Embryonic facial prominence (tissue), 1 donor: Measurements from ENCODE around the gene KSR1.
"Not testable (repeated sequence)": the region's sequence is repeated elsewhere in the genome, so short reads cannot be mapped to it uniquely, and the experiment has no call there.

Source experiments
- DNase-seq: peaks from one replicate; pipeline ENCODE4 v3.0.0-alpha.2; 2016; ENCODE audit errors: extremely low spot score

The KSR1 gene

DNA sequence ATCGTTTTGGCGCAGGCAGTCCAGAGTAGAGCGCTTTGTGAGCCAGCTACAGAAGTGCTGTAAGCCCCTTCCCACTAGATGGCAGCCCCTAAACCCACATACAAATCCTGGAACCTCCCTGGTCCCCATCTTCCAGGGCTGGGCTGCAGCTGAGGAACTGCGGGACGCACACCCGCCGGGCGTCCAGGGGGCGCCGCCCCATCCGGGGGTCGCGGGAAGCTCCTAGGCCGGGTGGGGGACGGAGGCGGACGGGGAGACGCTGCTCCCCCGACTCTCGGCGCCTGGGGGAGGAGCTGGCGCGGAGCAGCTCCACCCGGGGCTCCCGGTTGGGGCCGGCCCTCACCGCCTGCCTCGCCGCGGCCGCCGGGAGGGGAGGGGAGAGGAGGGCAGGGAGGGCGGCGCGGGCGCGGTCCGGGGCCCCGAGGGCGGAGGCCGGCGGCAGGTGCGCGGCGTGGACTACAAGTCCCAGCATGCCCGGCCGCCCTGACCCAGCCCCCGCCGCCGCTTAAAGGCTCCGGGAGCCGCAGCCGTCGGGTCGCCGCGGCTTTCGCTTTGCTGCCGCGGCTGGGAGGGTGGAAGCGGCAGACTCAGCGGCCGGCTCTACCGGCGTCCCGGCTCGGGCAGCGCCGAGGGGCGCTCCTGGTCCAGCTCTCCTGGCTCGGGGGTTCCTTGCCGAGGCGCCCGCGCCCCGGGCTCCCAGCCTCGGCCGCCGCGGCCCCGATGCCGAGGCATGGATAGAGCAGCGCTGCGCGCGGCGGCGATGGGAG, at the start of gene KSR1:
KSR1 (plus strand) TSS at position 535 of the 767 bp plus-strand sequence; CDS start at position 731, 196 bp downstream.
- peak; percentile 89 for DNase-seq

GRCh38 chr17:27407916-27408864, 48.1 kb upstream of the KSR1 start:
- no peak for DNase-seq

DNA sequence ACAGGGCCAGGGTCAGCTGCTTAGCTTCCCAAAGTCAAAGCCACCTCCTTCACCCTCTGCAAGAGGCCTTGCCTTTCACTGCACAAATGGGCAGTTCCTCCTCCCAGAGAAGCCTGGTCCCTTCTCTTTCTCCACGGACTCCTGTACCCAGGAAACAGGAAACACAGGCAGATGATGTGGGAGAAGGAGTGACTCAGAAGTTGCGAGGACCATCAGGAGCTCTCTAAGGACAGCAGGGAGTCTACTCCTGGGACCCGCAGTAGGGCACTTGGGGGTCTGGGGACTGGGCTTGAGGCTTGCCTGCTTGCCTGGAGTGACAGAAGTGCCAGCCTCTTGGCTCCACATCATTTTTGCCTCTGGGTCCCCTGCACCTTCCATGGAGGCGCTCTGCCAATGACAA, 47.4 kb upstream of the KSR1 start:
- DNase-seq: no peak

DNA sequence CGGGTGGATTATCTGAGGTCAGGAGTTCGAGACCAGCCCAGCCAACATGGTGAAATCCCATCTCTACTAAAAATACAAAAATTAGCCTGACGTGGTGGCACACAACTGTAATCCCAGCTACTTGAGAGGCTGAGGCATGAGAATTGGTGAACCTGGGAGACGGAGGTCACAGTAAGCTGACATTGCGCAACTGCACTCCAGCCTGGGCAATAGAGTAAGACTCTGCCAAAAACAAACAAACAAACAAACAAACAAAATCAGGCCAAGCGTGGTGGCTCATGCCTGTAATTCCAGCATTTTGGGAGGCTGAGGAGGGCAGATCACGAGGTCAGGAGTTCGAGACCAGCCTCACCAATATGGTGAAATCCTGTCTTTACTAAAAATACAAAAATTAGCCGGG, 44.1 kb upstream of the KSR1 start:
- not testable (repeated sequence) for DNase-seq

GRCh38 chr17:27413315-27413714, 42.9 kb upstream of the KSR1 start:
- DNase-seq: no peak

GRCh38 chr17:27413792-27414191, 42.5 kb upstream of the KSR1 start:
- no peak for DNase-seq

DNA sequence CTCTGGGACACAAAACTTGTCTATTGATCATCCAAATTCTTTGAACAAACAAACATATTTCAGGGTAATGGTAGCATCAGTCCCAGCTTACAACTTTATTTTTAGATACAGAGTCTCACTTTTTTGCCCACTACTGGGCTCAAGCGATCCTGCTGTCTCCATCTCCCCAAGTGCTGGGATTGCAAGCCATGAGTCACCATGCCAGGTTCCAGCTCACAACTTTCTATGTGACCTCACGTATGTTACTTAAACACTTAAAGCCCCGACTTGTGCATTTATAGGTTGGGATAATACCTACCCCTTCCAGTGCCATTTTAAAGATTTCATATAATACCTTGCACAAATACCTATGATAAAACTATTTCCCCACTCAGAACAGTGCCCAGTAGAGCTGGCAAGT, 42.0 kb upstream of the KSR1 start:
- DNase-seq: no peak

DNA sequence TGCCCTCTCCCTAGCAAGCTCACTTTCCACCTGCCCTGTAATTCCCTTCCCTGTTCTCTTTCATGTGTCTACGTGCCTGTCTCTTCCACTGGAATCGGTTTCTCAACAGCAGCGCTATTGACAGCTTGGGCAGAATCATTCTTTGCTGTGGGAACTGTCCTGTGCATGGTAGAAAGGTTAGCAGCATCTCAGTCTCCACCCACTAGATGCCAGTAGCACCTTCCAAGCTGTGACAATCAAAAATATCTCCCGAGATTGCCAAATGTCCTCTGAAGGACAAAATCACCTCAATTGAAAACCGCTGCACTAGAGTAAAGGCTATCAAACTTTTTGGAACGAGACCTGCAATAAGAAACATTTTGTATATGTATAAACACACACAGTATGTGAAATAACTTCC, 41.6 kb upstream of the KSR1 start:
- DNase-seq: no peak

GRCh38 chr17:27415120-27415795, 41.0 kb upstream of the KSR1 start:
- no peak for DNase-seq

DNA sequence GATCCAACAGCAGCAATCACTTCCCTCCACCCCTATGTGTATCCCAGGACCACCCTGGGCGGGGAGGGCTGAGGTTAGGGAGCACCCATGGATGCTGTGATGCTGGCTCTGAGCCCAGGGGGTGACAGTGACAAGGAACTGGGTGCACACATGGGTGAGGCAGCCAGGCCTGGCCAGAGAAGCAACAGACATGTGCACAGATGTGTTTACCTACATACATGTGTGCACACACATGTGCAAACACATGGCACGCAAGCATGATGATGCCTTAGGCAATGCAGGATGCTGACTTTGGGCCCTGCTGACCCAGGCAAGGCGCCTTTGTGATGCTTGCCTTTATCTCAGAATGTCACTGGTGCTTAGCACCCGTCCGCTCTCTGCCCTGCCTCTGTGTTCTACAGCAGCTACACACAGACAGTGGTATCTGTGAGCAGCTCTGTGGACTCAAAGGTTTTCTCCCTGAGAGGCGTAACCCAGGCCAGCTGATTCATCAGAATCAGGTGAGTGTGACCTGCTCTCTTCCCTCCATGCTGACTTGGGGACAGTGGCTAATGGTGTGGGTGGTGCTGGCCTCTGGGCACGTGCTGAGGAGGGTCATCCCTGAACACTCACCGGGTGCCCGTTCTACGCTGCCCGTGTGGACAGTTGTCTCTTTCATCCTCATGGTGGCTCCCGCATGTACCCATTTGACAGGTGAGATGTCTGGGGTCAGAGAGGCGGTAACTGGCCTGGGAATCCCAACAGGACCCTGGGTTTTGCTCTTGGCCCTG, 38.5 kb upstream of the KSR1 start:
- no peak for DNase-seq

GRCh38 chr17:27418366-27418615, 38.0 kb upstream of the KSR1 start:
- DNase-seq: no peak

GRCh38 chr17:27419156-27419555, 37.1 kb upstream of the KSR1 start:
- no peak for DNase-seq

DNA sequence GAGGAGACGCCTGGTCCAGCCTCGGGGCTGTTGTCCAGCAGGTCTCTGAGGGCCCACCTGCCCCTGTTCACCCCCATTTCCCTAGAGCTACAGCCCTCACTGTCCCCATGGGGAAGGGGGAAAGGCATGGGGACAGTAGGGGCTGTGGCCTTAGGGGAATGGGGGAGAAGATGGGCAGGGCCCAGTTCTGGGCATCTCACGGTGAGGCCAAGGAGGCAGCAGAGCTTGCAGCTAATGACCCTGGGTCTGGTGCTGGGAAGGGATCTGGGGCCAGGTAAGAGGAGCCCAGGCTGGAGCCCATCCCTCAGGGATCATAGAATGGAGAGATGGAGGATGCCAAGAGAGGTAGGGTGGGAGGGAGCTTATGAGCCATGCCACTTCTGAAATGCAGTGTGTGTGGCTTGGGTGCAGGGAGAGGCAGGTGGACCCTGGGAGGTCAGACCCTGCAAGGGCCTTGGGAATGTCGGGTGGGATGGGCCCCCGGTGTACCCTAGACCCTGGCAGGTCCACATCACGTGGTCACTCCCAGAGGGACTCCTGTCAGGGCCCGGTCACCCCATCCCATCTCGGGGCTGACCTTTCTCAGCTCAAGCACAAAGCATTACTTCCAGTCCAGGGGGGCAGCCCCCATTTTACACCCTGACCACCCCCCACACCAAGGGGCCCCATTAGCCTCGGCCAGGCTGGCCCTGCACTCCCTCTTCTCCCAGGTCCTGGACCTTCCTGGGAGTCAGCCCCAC, 35.9 kb upstream of the KSR1 start:
- DNase-seq: no peak

DNA sequence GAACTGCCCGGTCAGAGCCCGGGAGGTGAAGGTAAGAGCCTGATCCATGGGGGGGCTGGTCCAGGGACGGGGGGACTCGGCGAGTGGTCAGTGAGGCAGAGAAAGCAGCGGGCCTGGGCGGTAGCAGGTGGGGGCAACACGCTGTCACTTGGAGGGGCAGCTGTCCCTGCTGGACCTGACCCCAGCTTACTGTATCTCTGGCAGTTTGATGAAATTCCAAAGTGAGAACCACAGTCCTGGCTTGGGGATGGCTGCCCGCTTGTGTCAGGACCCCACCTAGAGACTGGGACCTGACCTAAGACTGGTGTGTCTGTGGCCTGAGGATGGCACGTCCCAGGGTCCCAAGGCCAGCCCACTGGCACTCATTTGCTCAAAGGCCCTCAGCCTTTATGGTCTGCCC, 35.1 kb upstream of the KSR1 start:
- no peak for DNase-seq

- not testable (repeated sequence) for DNase-seq
Measured at GRCh38 chr17:27421626-27422025, 34.6 kb upstream of the KSR1 start.

- no peak for DNase-seq
Measured at GRCh38 chr17:27422601-27423000, 33.6 kb upstream of the KSR1 start.

DNA sequence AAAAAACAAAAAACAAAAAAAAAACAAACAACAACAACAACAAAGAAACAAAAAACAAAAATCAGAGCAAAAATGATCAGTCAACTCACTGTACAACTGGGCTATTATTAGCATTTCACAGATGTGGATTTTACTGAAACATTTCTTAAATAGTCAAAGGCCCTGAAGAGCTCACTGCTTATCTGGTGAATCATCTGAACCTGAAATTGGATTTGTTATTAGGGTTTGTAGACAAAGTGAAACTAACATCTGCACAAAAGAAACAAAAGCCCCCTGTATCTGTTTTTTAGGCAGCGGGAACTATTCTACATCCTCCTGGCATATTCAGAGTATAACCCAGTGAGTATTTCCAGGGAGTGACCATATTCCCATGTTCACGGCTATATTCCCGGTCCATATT, 32.6 kb upstream of the KSR1 start:
- no peak for DNase-seq

GRCh38 chr17:27424516-27424915, 31.7 kb upstream of the KSR1 start:
- DNase-seq: no peak

DNA sequence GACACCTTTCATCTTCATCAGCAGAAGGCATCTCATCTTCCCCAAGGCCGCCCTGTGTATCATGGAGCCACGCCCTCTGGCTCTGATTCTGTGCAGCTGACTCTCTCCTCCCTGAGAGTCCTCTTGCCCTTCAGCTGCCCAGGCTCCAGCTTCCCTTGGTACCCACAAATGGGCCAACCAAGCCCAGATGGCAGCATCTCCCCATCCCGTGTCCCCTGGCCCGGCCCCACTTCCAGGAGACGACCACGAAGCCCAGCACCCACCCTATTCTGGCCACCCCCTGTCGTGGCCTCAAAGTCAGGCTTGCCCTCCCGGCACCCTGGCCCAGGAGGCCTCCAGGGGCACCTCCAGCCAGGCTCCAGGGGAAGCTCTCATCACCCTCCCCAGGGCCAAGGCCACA, 31.3 kb upstream of the KSR1 start:
- DNase-seq: no peak

DNA sequence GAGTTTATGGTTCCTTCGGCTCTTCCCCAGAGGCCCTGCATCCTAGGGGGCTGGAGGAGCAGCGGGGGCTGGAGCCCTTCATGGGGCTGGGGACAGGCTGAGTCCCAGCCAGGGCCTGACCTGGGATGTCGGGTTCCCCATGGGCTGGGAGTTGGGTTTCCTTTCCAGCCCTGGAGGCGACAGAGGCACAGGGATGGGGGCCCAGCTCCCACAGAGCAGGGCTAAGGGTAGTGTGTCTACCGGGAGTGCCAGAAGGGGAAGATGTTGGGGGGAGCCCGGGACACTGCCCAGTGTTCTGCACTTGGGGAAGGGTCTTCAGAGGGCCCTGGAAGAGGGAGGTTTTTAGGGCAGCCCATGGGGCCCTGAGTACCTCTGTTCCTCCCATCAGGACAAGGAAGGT, 30.7 kb upstream of the KSR1 start:
- DNase-seq: not testable (repeated sequence)

GRCh38 chr17:27425991-27426390, 30.3 kb upstream of the KSR1 start:
- no peak for DNase-seq
